ENCODE measurements around the gene EYA4. TPM values are rescaled to one million over a fixed set of nuclear protein-coding genes. Genes with fewer than 3 reads are reported as not detected.

EYA4 gene
- total and polyA plus RNA-seq, 2 donors (not counting 3 experiments of a cell fraction or from before 2014, with no cell fraction given): not detected

GRCh38 chr6:133312006-133312405, 70.8 kb downstream of the EYA4 start:
- FAIRE-seq: no peak
- no peak for DNase-seq (ENCODE audit: low read depth, low spot score)
- no peak overlapping the region for H3K9ac ChIP-seq (replicated peaks; ENCODE audit: extremely low read depth, insufficient read depth, low read length)
- POLR2A ChIA-PET: no interaction called here
- H2AFZ ChIP-seq (ENCODE audit: low read depth, low read length): no peak overlapping the region
- intact Hi-C loops (cut with micrococcal nuclease) (no loop called here), dilution Hi-C loops (cut with MboI; ENCODE audit: extremely low pct_ligation_motif_present, low sequenced_read_pairs) (no loop called here)
- H3K79me2 ChIP-seq (ENCODE audit: control insufficient read depth, insufficient read depth, low read length): no peaks in the 10 kb centered on the region
- H3K9me1 ChIP-seq (replicated peaks; ENCODE audit: control insufficient read depth, extremely low read depth, insufficient read depth, low read length): no peaks in the 10 kb centered on the region
- H3K27ac ChIP-seq (ENCODE audit: insufficient read depth, low read depth, low read length): no peak overlapping the region
- no peaks in the 10 kb centered on the region for H3K9me3 ChIP-seq (replicated peaks; ENCODE audit: control insufficient read depth, insufficient read depth, low read length)
- H4K20me1 ChIP-seq (replicated peaks; ENCODE audit: control insufficient read depth, extremely low read depth, insufficient read depth, low read length): no peaks in the 10 kb centered on the region
- CTCF ChIA-PET: no interaction called here
- no TSS peak for BruUV-seq (replicated peaks)
- H3K4me1 ChIP-seq (ENCODE audit: control insufficient read depth, extremely low read depth, insufficient read depth, low read length): no peaks in the 10 kb centered on the region
- TF ChIP-seq GATA2 (IDR thresholded peaks at IDR 0.05; ENCODE audit: insufficient read depth, insufficient read length, low read depth, low read length) (no peak), CTCF (IDR thresholded peaks at IDR 0.05; ENCODE audit: extremely low read depth in 1 of 2, insufficient read depth in 1 of 2, low read depth in 1 of 2, low read length in 2 of 2) (no peak), EZH2 (IDR thresholded peaks at IDR 0.05; ENCODE audit: borderline replicate concordance, low read depth, low read length, severe bottlenecking) (no peak), MAX (IDR thresholded peaks at IDR 0.05; ENCODE audit: insufficient read depth, insufficient read length) (no peak), FOS (IDR thresholded peaks at IDR 0.05; ENCODE audit: borderline replicate concordance, insufficient read depth, low read length) (no peak), POLR2A (IDR thresholded peaks at IDR 0.05; ENCODE audit: low read depth, low read length) (no peak), JUN (IDR thresholded peaks at IDR 0.05; ENCODE audit: borderline replicate concordance, insufficient read depth, insufficient read length, low read depth) (no peak), MYC (IDR thresholded peaks at IDR 0.05; ENCODE audit: low read depth, low read length) (no peak), POLR2AphosphoS5 (IDR thresholded peaks at IDR 0.05; ENCODE audit: insufficient read depth, low read depth, low read length) (no peak)
- no peaks in the 10 kb centered on the region for H3K36me3 ChIP-seq (ENCODE audit: control insufficient read depth in 2 of 2, extremely low read depth in 1 of 2, insufficient read depth in 2 of 2, low read length in 2 of 2)
- no peak overlapping the region for H3K4me3 ChIP-seq (replicated peaks in 1 of 3; ENCODE audit: insufficient read depth in 1 of 3, low read depth in 1 of 3, low read length in 3 of 3)
- no peak overlapping the region for H3K4me2 ChIP-seq (ENCODE audit: insufficient read depth, low read length)
- H3K27me3 ChIP-seq (ENCODE audit: control insufficient read depth in 2 of 2, insufficient read depth in 2 of 2, low read length in 2 of 2): no peaks in the 10 kb centered on the region
